IMR-90 (cell line): Measurements from ENCODE around the gene CLEC4M.

Experiments used
- CEBPB ChIP-seq: IDR thresholded peaks from 2 replicates; pipeline ENCODE4 v1.6.1; 2012; ENCODE audit warnings: low read depth, low read length, improper control_type of control experiment
- FOS ChIP-seq: fragments of 150-350 bp; IDR thresholded peaks from 2 replicates; pipeline ENCODE4 v1.6.1; 2016; ENCODE audit warnings: low read depth, low read length
- MAFK ChIP-seq: IDR thresholded peaks from 2 replicates; pipeline ENCODE4 v1.6.1; 2012; ENCODE audit warnings: low read depth, low read length, improper control_type of control experiment
- POLR2A ChIP-seq: IDR thresholded peaks from 2 replicates; pipeline ENCODE4 v1.6.1; 2012; ENCODE audit warnings: mild to moderate bottlenecking, low read depth, low read length
- RFX5 ChIP-seq: IDR thresholded peaks from 2 replicates; pipeline ENCODE4 v1.8.0; 2012; ENCODE audit warnings: low read depth, mild to moderate bottlenecking, low read length, moderate library complexity
- TF ChIP-seq, protein P1 (sequence below): conservative IDR thresholded peaks from 2 replicates; pipeline ENCODE4 v1.5.1; 2012; ENCODE audit warnings: mild to moderate bottlenecking, low read depth, low read length, improper control_type of control experiment
- TF ChIP-seq, protein P2 (sequence below): fragments of 150-350 bp; IDR thresholded peaks from 2 replicates; pipeline ENCODE4 v1.6.1; 2017; ENCODE audit warnings: mild to moderate bottlenecking, antibody characterized with exemption, low read length, low read depth
- TF ChIP-seq, protein P3 (sequence below): fragments of 150-350 bp; IDR thresholded peaks from 2 replicates; pipeline ENCODE4 v1.6.1; 2016; ENCODE audit warnings: low read depth, mild to moderate bottlenecking, low read length, moderate library complexity, borderline replicate concordance

DNA sequence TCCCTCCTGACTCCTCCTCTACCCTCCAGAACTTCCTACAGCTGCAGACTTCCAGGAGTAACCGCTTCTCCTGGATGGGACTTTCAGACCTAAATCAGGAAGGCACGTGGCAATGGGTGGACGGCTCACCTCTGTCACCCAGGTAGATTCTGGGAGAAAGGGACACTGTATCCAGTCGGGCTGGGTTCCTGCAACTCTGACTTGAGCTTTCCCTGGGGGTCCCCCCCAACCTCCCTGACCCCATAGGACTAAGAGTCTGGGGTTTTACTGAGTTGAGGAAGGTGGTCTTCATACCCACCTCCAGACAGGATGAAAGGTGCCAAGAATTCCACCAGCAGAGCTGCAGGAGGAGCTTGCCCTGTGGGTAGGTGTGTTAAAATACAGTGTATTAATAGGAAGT, 4.4 kb downstream of the CLEC4M start:
- TF ChIP-seq, protein P1, sequence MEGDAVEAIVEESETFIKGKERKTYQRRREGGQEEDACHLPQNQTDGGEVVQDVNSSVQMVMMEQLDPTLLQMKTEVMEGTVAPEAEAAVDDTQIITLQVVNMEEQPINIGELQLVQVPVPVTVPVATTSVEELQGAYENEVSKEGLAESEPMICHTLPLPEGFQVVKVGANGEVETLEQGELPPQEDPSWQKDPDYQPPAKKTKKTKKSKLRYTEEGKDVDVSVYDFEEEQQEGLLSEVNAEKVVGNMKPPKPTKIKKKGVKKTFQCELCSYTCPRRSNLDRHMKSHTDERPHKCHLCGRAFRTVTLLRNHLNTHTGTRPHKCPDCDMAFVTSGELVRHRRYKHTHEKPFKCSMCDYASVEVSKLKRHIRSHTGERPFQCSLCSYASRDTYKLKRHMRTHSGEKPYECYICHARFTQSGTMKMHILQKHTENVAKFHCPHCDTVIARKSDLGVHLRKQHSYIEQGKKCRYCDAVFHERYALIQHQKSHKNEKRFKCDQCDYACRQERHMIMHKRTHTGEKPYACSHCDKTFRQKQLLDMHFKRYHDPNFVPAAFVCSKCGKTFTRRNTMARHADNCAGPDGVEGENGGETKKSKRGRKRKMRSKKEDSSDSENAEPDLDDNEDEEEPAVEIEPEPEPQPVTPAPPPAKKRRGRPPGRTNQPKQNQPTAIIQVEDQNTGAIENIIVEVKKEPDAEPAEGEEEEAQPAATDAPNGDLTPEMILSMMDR = no peak
- TF ChIP-seq, protein P2, sequence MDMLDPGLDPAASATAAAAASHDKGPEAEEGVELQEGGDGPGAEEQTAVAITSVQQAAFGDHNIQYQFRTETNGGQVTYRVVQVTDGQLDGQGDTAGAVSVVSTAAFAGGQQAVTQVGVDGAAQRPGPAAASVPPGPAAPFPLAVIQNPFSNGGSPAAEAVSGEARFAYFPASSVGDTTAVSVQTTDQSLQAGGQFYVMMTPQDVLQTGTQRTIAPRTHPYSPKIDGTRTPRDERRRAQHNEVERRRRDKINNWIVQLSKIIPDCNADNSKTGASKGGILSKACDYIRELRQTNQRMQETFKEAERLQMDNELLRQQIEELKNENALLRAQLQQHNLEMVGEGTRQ = no peak
- TF ChIP-seq RFX5 (no peak), MAFK (no peak), POLR2A (no peak), CEBPB (no peak), FOS (no peak)
- TF ChIP-seq, protein P3, sequence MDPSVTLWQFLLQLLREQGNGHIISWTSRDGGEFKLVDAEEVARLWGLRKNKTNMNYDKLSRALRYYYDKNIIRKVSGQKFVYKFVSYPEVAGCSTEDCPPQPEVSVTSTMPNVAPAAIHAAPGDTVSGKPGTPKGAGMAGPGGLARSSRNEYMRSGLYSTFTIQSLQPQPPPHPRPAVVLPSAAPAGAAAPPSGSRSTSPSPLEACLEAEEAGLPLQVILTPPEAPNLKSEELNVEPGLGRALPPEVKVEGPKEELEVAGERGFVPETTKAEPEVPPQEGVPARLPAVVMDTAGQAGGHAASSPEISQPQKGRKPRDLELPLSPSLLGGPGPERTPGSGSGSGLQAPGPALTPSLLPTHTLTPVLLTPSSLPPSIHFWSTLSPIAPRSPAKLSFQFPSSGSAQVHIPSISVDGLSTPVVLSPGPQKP = no peak
